GM19328 (cell line): ENCODE results near the gene MAGI2.

Experiments
- ATAC-seq: cut with Tn5 transposase; IDR thresholded peaks from one replicate; pipeline ENCODE4 v1.9.1; 2021; ENCODE audit warnings: mild to moderate bottlenecking, moderate library complexity; ENCODE audit not compliant: unreplicated experiment

MAGI2 gene

DNA sequence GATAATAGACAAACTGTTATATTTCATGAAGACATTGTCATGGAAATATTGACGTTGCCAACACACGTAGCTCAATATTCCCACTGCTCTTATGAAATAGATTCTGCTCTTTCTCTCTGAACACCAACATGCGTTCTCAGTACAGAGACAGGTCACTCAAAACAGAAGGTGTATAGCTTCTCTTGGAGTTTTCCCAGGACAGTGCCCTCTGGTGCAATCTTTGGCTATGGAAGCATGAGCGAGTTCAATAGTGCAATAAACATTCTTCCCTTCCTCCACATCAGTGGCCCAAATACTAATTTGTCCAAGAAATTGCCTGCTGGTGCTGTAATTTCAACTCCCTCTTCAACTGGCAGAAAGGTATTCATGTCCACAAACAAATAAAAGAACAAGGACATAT is 145.3 kb downstream of the MAGI2 start:
- ATAC-seq: no peak

DNA sequence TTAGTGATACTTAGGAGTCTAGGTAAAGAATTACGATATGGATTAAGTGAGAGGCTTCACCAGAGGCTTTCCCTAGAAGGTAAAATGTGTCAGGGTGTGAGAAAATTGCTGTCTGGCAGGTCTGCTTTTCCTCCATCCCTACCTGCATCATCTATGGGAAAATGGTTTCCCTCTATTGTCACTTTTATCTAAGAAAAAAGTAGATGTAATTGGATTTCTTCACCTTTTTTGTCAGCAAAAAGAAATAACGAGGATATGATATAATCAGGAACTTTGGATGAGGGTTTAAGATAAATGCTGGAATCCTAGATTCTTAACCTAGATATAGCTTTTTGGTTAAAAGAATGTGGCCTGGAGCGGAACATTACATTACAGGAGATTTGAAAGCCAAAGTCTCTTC is 146.1 kb downstream of the MAGI2 start:
- ATAC-seq: no peak

DNA sequence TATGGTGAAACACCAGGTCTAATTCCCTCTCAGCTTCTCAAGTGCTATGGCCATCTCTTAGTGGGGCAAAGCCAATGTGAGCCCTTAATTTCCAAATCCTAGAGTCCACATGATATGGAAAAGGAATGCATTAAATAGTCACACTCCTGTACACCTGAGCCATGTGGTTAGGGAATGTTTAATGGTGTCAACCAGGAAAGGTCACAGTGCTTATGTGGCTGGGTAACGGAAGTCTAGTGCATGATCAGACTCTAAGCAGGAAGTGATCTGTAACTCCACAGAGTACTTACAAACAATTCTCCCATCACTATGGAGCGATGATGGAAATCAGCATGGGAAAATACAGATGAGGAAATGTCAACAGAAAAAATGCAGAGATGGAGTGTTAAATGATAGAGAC is 148.8 kb downstream of the MAGI2 start:
- no peak for ATAC-seq

DNA sequence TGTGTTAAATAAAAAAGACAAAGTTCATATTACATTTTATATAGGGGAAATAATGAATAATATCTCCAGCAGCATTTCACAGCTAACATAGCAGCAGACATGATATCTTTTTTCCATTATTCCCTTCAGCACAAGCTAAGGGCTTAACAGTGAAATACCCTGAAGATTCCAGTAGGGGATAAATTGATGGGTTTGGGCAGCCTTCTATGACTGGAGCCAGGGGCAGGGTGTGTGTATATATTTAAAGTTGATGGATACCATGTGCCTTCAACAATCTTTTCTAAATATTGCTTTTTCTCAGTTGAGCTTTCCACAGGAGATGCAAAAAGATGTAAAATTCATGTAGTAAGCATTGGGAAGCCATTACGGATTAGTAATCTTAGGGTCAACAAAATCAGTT is 151.2 kb downstream of the MAGI2 start:
- ATAC-seq: no peak

DNA sequence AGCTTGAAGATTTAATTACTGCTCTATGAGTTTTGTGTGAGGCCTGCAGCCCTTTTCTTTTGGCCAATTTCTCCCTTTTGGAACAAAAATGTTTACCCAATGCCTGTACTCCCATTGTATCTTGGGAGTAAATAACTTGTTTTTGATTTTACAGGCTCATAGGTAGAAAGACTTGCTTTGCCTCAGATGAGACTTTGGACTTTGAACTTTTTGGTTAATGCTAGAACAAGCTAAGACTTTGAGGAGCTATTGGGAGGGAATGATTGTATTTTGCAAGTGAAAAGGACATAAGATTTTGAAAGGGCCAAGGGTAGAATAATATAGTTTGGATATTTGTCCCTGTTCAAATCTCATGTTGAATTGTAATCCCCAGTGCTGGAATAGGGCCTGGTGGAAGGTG is 152.0 kb downstream of the MAGI2 start:
- no peak for ATAC-seq

DNA sequence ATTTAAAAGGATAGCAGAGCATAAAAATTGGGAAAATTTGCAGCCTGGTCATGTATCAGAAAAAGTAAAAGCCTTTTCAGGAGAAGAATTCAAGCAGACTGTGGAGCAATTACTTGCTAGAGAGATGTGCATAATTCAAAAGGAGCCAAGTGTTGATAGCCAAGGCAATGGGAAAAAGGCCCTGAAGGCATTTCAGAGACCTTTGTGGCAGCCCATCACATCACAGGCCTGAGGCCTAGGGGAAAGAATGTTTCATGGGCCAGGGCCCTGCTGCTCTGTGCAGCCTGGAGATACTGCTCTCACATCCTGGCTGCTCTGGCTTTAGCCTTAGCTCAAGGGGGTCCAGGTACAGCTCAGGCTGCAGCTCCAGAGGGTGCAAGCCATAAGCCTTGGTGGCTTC is 152.9 kb downstream of the MAGI2 start:
- no peak for ATAC-seq

DNA sequence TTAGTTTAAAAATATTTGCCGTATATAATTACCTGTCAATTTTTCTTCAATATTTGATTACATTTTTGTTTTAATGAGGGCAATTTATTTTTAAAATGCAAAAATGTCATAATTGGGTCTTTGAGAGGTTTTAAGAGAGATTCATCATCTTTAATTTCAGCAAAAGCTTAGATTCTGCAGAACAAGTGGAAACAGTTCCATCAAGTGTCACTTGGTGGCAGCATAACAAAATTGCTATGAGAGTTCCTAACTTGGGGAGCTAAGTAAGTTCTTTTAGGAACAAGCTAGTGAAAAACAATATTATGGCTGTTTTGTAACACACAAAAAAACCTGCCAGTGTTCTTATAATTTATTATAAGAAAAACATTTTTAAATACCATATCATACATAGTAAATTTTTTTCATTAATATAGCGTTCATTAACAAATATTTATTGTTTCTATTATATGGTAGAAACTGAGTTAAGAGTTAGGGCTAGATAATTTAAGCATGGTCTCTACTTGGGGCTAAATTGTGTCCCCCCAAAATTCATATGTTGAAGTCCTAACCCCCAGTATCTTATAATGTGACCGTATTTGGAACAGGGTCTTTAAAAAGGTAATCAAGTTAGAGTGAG is 155.2 kb downstream of the MAGI2 start:
- ATAC-seq: no peak

DNA sequence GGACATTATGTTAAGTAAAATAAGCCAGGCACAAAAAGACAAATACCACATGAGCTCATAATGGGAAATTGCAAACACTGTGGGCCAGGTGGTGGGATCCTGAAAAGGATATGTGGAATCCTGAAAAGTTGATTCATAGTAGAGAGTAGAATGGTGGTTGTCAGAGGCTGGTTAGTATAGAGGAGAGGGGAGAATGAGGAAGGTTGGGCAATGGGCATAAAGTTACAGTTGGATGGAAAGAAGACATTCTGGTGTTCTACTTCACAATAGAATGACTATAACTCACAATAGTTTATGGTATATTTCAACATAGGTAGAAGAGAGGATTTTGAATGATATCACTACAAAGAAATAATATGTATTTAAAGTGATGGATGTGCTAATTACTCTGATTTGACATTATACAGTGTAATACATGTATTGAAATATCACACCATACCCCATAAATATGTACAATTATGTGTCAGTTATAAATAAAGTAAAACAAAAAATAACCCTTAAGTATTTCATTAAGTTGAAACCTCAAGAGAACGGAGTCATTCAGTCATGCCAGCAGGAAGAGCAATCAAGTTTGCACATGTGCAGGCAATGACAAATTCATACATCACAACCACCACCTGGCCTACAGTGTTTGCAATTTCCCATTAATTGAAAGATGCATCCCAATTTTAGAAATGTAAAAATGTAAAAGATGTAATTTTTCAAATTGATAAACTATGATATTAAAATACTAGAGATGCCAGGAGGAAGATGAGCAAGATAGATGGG is 156.7 kb downstream of the MAGI2 start:
- no peak for ATAC-seq

DNA sequence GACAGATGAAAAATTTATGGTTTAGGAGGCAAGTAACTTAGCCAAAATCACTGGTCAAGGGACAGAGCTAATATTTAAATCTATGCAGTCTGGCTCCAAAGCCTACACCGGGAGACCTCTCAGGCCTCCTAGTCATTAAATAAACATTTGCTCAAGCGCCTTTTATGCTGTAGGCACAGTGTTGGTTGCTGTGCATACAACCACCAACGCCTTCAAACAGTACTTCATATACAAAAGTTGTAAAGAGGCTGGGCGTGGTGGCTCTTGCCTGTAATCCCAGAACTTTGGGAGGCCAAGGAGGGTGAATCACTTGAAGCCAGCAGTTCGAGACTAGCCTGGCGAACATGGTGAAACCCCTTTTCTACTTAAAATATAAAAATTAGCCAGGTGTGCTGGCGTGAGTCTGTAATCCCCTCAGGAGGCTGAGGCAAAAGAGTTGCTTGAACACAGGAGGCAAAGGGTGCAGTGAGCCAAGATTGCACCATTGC is 159.8 kb downstream of the MAGI2 start:
- ATAC-seq: no peak

DNA sequence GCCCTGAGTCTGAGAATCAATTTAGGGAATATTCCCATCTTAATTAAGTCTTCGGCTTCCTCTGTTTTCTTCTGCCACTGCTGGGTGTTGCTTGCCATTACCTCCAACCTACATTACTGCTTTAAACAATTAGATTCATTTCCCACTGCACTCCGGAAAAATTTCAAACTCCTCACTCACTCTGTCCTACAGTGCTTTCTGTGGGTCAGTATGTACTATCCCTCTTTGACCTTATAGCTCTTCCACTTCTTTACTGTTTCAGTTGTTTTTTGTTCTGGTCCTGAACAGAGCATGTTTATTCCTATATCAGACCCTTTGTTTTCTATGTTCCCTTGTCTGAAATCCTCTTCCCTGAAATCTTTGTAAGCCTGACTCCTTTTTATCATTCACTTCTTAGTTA is 160.6 kb downstream of the MAGI2 start:
- no peak for ATAC-seq

DNA sequence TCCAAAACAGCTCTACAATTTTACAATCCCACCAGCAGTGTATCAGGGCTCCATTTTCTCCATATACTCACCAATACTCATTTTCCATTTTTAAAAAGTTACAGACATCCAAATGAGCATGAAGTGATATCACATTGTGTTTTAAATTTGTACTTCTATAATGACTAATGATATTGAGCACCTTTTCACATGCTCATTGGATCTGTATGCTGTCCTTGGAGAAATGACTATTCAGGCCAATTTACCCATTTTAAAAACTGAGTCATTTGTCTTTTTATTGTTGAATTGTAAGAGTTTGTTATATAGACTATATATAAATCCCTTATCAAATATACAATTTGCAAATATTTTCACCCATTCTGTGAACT is 162.0 kb downstream of the MAGI2 start:
- no peak for ATAC-seq

DNA sequence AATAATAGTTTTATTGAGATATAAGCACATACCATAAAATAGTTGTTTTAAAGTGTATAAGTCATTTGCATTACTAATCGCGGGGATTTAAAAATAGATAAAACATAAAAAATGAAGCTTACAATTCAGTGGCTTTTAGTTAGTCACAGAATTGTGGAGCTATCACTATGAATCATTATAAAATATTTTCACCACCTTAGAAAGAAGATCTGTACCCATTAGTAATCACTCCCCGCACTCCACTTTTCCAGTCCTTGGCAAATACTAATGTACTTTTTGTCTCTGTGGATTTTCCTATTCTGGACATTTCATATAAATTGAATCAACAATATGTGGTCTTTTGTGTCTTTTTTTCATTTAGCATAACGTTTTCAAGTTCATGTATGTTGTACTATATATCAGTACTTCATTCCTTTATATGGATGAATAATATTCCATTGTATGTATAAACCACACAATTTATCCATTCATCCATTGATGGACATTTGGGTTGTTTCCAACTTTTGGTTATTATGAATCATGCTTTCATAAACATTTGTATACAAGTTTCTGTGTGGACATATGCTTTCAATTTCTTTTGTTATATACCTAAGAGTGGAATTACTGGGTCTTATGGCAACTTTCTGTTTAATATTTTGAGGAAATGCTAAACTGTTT is 162.5 kb downstream of the MAGI2 start:
- ATAC-seq: no peak

DNA sequence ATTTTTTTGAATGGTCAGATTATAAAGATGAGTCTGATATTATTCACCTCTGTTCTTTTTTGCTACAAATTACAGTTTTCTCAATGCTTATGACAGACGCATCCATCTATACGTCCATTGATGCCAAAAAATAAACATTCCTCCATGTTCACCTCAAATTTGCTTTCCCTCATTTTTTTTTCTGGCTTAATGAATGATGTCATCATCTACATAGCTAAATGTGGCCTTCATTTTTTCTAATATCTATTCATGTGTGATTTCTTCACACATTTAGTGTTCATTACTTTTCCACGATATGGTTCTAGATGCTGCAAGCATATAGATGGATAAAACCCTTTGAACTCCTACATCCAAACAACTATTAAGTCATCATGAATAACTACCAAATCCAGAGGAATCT is 163.1 kb downstream of the MAGI2 start:
- no peak for ATAC-seq

DNA sequence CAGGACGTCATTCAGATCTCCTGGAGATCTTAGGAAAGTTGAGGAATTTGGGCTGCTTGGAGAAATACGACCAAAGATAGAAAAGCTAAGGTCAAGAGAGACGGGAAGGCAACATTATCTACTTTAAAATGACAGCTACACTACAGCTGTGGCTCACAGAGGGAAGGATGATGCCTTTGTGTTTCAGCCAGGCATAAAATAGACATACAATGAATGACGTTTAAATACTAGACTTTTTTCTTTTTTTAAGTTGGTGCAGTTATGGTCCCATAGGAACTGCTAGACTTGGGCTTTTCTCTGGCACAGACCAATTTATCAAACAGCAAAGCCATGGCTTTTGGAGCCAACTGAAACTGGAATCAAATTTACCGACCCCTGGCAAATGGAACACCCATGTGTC is 164.8 kb downstream of the MAGI2 start:
- ATAC-seq: no peak

DNA sequence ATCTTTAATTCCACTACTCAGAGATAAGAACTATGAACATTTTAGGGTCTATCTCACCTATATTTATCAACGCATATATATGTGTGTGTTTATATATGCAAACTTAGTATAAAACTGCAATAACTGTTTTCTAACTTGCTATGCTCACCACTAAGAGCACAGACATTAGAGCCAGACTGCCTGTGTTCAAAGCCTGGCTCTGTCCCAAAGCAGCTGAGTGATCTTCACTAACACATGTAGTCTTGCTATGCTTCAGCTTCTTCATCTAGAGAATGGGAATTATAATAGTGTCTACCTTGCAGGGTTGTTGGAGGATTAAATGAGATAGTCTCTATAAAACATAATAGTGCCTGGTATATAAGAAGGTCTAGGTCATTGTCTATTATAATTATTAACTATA is 165.5 kb downstream of the MAGI2 start:
- ATAC-seq: no peak

DNA sequence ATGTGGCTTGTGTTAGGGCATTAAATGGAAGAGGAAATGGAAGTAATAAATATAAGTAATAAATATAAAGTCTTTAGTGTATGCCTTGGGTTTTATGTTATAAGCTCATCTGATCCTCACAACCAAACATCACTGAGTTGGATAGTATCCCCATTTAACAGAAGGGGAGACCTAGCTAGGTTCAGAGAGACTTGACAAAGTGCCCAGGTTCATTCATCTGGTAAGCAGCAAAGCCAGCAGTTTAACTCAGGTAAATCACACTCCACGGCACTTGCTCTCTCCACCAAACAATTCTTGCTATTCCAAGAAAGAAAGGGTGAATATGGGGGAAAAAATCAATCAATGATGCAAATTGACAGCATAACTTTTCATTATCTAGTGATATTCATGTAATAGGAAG is 167.3 kb downstream of the MAGI2 start:
- no peak for ATAC-seq

DNA sequence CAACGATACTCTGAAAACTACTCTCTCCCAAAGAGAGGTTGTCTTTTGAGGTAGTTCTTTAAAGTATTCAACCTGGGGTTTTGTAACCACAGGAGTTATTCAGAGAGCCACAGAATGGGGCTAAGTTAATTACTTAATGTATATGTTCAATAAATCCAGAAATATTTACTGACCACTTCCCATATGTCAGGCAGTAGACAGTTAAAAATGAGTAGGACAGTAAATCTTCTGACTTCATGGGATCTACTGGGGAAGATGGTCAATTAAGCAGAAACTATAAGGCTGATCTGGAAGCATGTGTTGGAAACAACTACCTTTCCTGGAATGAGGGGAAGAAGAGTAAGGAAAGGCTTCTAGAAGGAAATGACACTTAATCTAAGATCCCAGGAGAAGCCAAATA is 167.7 kb downstream of the MAGI2 start:
- no peak for ATAC-seq

DNA sequence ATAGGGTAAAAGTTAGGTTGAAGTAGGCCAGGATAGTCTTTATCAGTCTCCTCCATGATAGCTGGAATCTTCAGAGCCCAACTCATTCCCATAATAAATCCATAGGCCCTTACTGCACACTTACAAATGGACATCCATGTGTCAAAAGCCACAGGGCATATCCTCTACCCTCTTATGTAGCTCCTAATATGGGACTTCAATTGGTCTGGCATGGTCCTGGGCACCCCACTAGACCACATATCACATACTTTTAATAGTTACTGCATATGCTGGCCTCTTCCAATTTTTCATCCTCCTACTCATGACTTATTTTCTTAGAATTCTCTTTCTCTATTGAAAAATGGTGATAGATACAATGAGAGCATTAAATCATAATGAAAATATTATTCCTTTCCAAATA is 169.3 kb downstream of the MAGI2 start:
- no peak for ATAC-seq

DNA sequence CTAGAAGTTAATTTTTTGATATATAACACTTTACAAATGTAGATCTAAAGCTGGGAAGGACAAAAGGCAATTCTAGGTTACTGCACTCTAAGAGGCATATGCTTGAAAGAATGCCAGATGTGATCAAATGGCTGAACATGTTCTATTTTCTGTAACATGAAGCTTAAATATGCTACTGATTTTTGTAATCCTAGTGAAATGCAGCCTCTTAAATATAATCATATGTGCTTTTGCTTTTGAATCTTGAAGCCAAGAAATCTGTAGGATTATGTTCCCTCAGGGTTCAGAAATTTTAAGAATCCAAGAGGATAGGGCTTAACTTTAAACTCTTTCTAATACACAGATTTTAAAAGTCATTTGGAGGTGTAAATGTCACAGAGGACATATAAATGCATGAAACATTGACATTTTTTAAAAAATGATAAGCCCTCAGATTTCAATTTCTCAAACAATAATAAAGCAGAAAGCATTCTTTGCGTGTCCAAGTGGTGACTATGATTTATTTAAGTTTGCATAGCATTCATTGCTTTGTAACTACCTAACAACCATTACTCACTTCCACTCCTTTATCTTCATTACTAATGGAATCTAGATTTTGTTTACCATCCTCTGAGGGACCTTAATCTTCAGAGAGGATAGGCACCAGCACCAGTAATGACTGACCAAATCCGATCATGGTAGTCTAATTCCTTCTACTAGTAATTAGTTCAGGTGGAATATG is 170.4 kb downstream of the MAGI2 start:
- no peak for ATAC-seq

DNA sequence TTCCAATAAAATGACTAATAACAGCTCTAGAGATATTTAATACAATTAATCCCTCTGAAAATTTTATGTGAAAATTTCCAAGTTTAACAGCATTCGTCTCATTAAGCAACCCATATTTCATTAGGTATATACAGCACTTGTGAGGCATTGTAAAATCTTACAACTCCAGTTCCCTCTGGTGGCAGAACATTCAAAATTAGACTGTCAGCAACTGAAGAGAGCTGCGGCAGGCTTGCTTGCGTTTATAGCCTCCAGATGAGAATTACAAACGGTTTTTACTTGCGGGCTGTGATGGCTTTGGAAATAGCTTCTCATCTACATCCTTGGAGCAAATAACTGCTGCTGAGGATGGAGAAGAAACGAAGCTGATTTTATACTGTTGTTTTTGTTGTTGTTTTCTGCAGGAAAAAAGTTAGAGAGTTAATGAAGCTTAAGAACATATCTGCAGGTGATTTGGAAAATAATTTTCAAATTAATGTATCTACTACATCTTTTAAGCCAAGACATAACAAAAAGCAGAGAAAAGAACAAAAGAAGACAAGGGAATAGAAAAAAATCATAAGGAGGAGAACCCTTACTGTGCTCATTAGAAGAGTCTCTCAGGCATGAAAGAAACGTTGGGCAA is 171.3 kb downstream of the MAGI2 start:
- ATAC-seq: no peak

DNA sequence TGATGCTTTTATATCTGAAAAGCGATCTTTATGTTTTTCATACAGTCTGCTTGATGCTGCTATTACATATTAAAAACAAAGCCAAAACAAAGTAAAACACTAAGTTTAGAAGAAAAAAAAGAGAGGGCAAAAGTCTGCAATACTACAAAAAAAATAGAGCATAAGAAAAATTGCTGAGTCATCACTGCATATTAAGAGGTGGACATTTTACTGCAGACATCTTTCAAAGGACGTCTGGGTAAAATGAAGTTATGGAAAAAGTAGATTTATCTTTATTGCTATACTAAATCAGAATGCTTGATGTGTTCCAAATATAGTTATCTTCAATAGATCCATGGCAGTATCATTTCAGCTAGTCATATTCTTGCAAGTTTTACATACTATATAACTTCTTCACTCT is 172.0 kb downstream of the MAGI2 start:
- no peak for ATAC-seq
